ENCODE results near the gene PARM1.

DNA sequence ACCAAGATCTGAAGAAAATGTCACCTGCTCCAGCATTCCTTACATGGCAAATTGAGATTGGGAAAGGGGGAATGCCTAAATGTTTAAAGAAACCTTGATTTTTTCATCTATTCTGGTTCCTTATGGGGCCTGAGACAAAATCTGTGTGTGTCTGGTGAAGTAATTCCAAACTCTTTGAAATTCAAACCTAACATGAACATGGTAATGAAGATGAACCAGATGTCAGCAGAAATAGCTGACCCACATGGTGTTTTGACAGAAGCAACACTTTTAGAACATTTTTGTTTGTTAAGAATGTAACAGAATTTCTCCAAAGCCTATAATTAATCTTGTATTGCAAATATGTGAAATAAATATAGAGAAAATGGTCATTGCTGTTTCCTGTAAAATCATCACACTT, 133.0 kb downstream of the PARM1 start:
- no peak for TF ChIP-seq ZNF146 (tag by site-specific recombination; IDR thresholded peaks at IDR 0.05)
- TF ChIP-seq, protein P1, sequence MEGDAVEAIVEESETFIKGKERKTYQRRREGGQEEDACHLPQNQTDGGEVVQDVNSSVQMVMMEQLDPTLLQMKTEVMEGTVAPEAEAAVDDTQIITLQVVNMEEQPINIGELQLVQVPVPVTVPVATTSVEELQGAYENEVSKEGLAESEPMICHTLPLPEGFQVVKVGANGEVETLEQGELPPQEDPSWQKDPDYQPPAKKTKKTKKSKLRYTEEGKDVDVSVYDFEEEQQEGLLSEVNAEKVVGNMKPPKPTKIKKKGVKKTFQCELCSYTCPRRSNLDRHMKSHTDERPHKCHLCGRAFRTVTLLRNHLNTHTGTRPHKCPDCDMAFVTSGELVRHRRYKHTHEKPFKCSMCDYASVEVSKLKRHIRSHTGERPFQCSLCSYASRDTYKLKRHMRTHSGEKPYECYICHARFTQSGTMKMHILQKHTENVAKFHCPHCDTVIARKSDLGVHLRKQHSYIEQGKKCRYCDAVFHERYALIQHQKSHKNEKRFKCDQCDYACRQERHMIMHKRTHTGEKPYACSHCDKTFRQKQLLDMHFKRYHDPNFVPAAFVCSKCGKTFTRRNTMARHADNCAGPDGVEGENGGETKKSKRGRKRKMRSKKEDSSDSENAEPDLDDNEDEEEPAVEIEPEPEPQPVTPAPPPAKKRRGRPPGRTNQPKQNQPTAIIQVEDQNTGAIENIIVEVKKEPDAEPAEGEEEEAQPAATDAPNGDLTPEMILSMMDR (tag by site-specific recombination; IDR thresholded peaks at IDR 0.05), result no peak
- TF ChIP-seq ZNF510 (tag by site-specific recombination; IDR thresholded peaks at IDR 0.05; ENCODE audit: insufficient replicate concordance), result no peak
- TF ChIP-seq, protein P2, sequence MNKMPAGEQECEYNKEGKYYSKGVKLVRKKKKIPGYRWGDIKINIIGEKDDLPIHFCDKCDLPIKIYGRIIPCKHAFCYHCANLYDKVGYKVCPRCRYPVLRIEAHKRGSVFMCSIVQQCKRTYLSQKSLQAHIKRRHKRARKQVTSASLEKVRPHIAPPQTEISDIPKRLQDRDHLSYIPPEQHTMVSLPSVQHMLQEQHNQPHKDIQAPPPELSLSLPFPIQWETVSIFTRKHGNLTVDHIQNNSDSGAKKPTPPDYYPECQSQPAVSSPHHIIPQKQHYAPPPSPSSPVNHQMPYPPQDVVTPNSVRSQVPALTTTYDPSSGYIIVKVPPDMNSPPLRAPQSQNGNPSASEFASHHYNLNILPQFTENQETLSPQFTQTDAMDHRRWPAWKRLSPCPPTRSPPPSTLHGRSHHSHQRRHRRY (tag by site-specific recombination; IDR thresholded peaks at IDR 0.05), result no peak
- TF ChIP-seq, protein P3, sequence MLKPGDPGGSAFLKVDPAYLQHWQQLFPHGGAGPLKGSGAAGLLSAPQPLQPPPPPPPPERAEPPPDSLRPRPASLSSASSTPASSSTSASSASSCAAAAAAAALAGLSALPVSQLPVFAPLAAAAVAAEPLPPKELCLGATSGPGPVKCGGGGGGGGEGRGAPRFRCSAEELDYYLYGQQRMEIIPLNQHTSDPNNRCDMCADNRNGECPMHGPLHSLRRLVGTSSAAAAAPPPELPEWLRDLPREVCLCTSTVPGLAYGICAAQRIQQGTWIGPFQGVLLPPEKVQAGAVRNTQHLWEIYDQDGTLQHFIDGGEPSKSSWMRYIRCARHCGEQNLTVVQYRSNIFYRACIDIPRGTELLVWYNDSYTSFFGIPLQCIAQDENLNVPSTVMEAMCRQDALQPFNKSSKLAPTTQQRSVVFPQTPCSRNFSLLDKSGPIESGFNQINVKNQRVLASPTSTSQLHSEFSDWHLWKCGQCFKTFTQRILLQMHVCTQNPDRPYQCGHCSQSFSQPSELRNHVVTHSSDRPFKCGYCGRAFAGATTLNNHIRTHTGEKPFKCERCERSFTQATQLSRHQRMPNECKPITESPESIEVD (tag by site-specific recombination; IDR thresholded peaks at IDR 0.05), result no peak
- no peak for TF ChIP-seq ZNF473 (tag by site-specific recombination; IDR thresholded peaks at IDR 0.05)
- TF ChIP-seq ZNF843 (tag by site-specific recombination; IDR thresholded peaks at IDR 0.05), result no peak
- TF ChIP-seq ZEB2 (tag by site-specific recombination; IDR thresholded peaks at IDR 0.05), result no peak
